Kidney epithelial cell (primary cell): ENCODE data around the gene ADAP1. TPM values are rescaled to one million over a fixed set of nuclear protein-coding genes. Genes with fewer than 3 reads are reported as not detected.

Source experiments
- DNase-seq: peaks from one replicate; pipeline ENCODE4 v3.0.0-alpha.2; 2010; ENCODE audit warnings: low read depth
- H3K27me3 ChIP-seq: 2 replicates; pipeline ENCODE4 v1.6.0; 2011; ENCODE audit warnings: low read length; ENCODE audit not compliant: control insufficient read depth, insufficient read depth
- H3K36me3 ChIP-seq: 2 replicates; pipeline ENCODE4 v1.5.1; 2011; ENCODE audit warnings: low read length; ENCODE audit not compliant: control insufficient read depth, insufficient read depth
- H3K4me3 ChIP-seq: 2 replicates; pipeline ENCODE4 v1.5.1; 2011; ENCODE audit warnings: low read depth, mild to moderate bottlenecking, control low read depth, low read length
- total RNA-seq: library from RNA; depleted of rRNA; stranded (reverse); fragments of >200 nt; gene quantifications from 2 replicates; pipeline ENCODE4 v1.2.3, GENCODE V29; 2015
- TF ChIP-seq, protein P1 (sequence below): IDR thresholded peaks from 2 replicates; pipeline ENCODE4 v1.5.1; 2011; ENCODE audit warnings: mild to moderate bottlenecking, moderate library complexity, low read length, control low read depth, inconsistent platforms; ENCODE audit not compliant: insufficient read depth, poor library complexity, severe bottlenecking

Gene ADAP1
- total RNA-seq, 1 donor from 2014 or later: 14.3 TPM

DNA sequence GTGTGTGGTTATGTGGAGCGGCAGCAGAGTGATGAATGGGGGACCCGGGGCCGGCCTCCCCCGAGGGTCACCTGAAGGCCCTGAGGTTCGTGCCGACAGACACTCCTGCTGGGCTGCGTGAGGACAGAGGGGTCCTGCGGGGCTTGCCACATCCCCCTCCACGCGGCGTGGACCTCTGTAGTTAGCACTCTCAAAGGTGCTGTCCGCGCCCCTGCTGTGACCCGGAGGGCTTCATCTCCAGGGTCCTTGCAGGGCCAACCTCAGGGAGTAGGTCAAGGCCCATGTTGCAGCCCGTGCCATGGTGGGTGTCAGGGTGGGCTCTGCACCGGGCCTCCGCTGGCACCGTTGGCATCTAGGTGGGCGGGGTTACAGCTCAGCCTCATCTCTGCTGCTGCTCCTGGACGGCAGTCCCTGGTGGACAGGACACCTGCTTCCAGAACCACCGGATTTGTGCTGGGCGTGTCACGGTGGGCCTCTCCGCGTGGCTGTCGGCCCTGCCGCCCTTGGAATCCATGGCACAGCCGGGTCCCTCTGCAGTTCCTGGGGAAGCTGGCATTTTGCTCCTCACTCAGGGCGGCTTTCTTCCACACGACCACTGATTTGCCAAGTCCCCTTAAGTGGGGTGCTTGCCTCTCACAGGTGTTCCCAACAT lies 97.9 kb downstream of the ADAP1 start:
- TF ChIP-seq, protein P1, sequence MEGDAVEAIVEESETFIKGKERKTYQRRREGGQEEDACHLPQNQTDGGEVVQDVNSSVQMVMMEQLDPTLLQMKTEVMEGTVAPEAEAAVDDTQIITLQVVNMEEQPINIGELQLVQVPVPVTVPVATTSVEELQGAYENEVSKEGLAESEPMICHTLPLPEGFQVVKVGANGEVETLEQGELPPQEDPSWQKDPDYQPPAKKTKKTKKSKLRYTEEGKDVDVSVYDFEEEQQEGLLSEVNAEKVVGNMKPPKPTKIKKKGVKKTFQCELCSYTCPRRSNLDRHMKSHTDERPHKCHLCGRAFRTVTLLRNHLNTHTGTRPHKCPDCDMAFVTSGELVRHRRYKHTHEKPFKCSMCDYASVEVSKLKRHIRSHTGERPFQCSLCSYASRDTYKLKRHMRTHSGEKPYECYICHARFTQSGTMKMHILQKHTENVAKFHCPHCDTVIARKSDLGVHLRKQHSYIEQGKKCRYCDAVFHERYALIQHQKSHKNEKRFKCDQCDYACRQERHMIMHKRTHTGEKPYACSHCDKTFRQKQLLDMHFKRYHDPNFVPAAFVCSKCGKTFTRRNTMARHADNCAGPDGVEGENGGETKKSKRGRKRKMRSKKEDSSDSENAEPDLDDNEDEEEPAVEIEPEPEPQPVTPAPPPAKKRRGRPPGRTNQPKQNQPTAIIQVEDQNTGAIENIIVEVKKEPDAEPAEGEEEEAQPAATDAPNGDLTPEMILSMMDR: no peak
- DNase-seq: no peak
- Histone ChIP-seq H3K4me3 (no peak overlapping the region), H3K36me3 (peaks cover 3% of the 10 kb centered on the region), H3K27me3 (no peaks in the 10 kb centered on the region)

DNA sequence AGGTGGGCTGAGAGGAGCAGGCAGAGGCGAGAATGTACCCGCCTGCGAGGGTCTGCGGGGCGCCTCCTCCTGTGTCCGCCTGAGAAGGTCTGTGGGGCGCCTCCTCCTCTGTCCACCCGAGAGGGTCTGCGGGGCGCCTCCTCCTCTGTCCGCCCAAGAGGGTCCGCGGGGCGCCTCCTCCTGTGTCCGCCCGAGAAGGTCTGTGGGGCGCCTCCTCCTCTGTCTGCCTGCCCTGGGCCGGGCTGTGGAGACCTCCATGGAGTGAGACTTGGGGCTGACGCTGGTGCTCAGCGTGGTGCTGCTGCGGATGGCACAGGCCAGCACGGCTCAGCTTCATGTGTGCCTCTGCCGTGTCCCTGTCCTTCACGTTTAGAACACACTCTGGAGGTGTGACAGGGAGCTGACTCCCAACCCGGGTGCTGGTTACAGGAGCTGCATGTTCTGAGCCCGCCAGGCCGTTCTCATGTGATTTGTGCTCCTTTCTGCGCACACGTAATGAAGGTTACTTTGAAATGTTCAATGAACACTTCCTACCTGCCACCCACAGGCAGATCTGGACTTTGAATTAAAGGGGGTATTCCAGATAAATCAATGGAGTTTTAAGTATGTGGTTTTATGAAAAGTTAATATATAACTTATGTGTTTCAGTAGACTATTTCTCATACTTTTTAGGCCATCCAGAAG lies 98.7 kb downstream of the ADAP1 start:
- TF ChIP-seq, protein P1: no peak
- Histone ChIP-seq H3K36me3 (peaks cover 3% of the 10 kb centered on the region), H3K27me3 (no peaks in the 10 kb centered on the region), H3K4me3 (no peak overlapping the region)
- no peak for DNase-seq

DNA sequence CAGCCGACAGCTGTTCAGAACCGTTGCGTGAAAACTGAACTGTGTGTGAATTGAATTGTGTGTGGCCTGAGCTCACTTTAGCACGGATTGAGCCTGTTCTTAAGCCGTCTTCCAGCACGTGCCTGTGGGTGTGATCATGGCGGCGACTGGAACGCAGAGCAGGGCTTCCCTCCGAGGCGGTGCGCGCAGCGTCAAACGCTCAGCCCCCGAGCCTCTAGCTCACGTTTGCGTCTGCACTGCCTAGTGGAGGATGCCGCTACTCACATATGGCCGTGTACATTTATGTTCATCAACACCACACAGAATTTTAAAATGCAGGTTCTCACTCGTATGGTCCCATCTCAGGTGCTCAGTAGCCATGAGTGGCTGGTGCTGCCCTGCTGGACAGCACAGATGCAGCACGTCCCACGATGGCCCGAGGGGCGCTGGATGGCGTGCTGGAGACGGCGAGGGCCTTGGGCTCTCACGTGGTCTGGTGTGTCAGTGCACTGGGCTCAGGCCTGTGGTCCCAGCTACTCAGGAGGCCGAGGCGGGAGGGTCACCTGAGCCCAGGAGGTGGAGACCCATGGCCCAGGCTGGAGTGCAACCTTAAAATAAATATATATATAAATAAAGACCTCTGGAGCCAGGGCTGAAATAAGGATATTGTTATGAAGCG lies 100.2 kb downstream of the ADAP1 start:
- Histone ChIP-seq H3K4me3 (no peak overlapping the region), H3K36me3 (peaks cover 6% of the 10 kb centered on the region), H3K27me3 (no peaks in the 10 kb centered on the region)
- TF ChIP-seq, protein P1: no peak
- no peak for DNase-seq

DNA sequence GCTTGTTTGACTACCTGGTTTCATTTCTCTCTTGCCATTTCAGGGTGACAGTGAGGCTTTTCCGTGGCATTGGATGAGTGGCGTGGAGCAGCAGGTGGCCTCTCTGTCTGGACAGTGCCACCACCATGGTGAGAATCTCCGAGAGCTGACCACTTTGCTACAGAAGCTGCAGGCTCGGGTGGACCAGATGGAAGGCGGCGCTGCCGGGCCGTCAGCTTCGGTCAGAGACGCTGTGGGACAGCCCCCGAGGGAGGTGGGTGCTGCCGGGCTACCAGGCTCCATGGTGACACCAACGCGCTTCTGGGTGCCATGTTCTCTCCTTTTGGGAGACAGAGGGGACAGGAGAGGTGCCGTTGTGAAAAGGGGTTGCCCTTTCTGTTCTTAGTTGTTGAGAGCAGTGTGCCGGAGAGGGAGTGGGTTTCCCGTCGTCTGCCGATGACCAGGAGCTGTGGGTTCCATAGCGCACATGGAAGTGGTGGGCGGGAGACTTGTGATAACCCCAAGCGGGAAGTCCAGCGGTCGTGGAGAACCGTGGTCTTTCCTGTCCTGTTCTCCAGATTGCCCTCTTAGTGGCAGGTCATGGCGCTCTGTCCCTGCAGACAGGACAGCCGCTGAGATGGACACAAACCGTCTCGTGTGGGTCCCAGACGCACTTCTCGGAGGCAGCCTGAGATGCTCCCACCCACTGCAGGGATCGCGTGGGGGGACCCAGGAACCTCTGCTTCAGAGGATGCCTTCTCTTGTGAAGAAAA lies 100.9 kb downstream of the ADAP1 start:
- peaks cover 6% of the 10 kb centered on the region for H3K36me3 ChIP-seq
- no peaks in the 10 kb centered on the region for H3K27me3 ChIP-seq
- DNase-seq: no peak
- TF ChIP-seq, protein P1: no peak
- H3K4me3 ChIP-seq: no peak overlapping the region

DNA sequence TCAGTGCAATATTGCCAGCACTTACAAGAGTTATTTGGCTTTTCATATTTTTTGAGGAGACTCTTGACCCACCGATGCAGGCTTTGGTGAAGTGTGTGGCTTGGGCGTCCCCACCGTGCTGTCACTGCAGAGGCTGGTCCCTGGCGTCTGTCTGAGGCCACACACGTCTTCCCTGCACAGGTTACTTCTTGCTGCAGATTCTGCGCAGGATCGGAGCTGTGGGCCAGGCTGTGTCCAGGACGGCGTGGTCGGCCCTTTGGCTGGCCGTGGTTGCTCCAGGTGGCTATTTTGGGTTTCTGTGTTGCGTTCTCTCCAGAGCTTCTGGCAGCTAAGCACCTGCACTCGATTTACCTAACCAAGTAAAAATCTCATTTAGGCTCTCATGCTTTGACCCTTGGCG lies 103.3 kb downstream of the ADAP1 start:
- DNase-seq: no peak
- Histone ChIP-seq H3K27me3 (no peaks in the 10 kb centered on the region), H3K4me3 (no peak overlapping the region), H3K36me3 (peaks cover 6% of the 10 kb centered on the region)
- TF ChIP-seq, protein P1: no peak
